NK-92 (cell line): Measurements from ENCODE around the gene HDAC6.

Source experiments
- DNase-seq: peaks from one replicate; lab custom pipeline; 2025; ENCODE audit not compliant: unreplicated experiment; lab: John Stamatoyannopoulos, UW

HDAC6 gene

GRCh38 chrX:48801280-48802088, at the start of gene HDAC6:
Gene HDAC6, plus strand, starts transcription at chrX:48802067. Its CDS starts 626 bp downstream, at chrX:48802693.
- peak; percentile 97 for DNase-seq

GRCh38 chrX:48752498-48752897, 49.4 kb upstream of the HDAC6 start:
- DNase-seq = no peak

GRCh38 chrX:48753708-48754228, 48.1 kb upstream of the HDAC6 start:
- no peak for DNase-seq

GRCh38 chrX:48754238-48754637, 47.6 kb upstream of the HDAC6 start:
- no peak for DNase-seq

- no peak for DNase-seq
Measured at GRCh38 chrX:48761674-48762471, 40.0 kb upstream of the HDAC6 start, which contains the start of gene GLOD5. Gene GLOD5, plus strand, starts transcription at chrX:48761747. Its CDS starts 44 bp downstream, at chrX:48761791.

- DNase-seq = no peak
Measured at GRCh38 chrX:48769230-48769629, 32.6 kb upstream of the HDAC6 start.

GRCh38 chrX:48770296-48770695, 31.6 kb upstream of the HDAC6 start:
- DNase-seq = no peak

- no peak for DNase-seq
Measured at GRCh38 chrX:48772602-48773001, 29.3 kb upstream of the HDAC6 start.

- no peak for DNase-seq
Measured at GRCh38 chrX:48776818-48777439, 24.9 kb upstream of the HDAC6 start.

- no peak for DNase-seq
Measured at GRCh38 chrX:48779399-48779798, 22.5 kb upstream of the HDAC6 start.

GRCh38 chrX:48781705-48782104, 20.2 kb upstream of the HDAC6 start:
- no peak for DNase-seq

GRCh38 chrX:48782216-48782615, 19.7 kb upstream of the HDAC6 start:
- DNase-seq = no peak

- no peak for DNase-seq
Measured at GRCh38 chrX:48782795-48783194, 19.1 kb upstream of the HDAC6 start.

- DNase-seq = no peak
Measured at GRCh38 chrX:48784726-48785125, 17.1 kb upstream of the HDAC6 start.

GRCh38 chrX:48785186-48785539, 16.7 kb upstream of the HDAC6 start:
- no peak for DNase-seq

GRCh38 chrX:48785540-48786214, 16.2 kb upstream of the HDAC6 start:
- DNase-seq = no peak

- DNase-seq = no peak
Measured at GRCh38 chrX:48786341-48786800, 15.5 kb upstream of the HDAC6 start, which contains the start of gene GATA1. Gene GATA1, plus strand, starts transcription at chrX:48786590. Its CDS starts 4,520 bp downstream, at chrX:48791110.

GRCh38 chrX:48786825-48787504, 14.9 kb upstream of the HDAC6 start:
- DNase-seq = no peak

GRCh38 chrX:48787505-48788443, 14.1 kb upstream of the HDAC6 start:
- DNase-seq = no peak
